Retinal pigment epithelial cell (primary cell): ENCODE results near the gene LPCAT3.

Experiments
- DNase-seq: peaks from one replicate; pipeline ENCODE4 v3.0.0-alpha.2; 2010; ENCODE audit warnings: low read depth
- H3K4me3 ChIP-seq: 2 replicates; pipeline ENCODE4 v1.5.1; 2011; ENCODE audit warnings: mild to moderate bottlenecking, low read length, control low read depth, moderate library complexity
- CTCF ChIP-seq: conservative IDR thresholded peaks from 2 replicates; pipeline ENCODE4 v1.5.1; 2011; ENCODE audit warnings: low read depth, low read length, control low read depth, inconsistent platforms

The LPCAT3 gene

DNA sequence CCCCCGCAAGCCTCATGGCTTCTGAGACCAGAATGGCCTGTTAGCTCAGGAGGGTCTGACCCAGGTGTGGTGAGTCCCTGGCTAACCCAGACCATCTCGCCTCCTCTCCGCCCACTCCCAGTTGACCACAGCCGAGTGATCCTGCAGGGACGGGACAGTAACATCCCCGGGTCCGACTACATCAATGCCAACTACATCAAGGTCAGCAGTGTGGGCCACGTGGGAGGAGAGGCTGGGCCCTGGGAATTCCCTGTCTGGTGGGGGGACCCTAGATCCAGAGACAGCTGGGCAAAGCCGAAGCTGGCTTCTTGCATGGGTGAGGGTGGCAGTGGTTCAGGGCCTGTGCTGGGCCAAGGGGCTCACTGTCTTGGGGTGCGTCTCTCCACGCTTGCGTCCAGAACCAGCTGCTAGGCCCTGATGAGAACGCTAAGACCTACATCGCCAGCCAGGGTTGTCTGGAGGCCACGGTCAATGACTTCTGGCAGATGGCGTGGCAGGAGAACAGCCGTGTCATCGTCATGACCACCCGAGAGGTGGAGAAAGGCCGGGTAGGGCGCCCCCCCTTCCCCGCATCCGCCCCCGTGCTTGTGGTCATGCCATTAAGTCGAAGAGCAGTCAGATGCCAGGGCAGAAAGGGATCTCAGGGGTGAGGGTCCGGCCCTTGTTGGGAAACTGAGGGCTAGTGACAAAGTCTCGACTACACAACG lies 62.1 kb downstream of the LPCAT3 start:
- no peak for DNase-seq
- no peak overlapping the region for H3K4me3 ChIP-seq
- TF ChIP-seq CTCF = no peak

DNA sequence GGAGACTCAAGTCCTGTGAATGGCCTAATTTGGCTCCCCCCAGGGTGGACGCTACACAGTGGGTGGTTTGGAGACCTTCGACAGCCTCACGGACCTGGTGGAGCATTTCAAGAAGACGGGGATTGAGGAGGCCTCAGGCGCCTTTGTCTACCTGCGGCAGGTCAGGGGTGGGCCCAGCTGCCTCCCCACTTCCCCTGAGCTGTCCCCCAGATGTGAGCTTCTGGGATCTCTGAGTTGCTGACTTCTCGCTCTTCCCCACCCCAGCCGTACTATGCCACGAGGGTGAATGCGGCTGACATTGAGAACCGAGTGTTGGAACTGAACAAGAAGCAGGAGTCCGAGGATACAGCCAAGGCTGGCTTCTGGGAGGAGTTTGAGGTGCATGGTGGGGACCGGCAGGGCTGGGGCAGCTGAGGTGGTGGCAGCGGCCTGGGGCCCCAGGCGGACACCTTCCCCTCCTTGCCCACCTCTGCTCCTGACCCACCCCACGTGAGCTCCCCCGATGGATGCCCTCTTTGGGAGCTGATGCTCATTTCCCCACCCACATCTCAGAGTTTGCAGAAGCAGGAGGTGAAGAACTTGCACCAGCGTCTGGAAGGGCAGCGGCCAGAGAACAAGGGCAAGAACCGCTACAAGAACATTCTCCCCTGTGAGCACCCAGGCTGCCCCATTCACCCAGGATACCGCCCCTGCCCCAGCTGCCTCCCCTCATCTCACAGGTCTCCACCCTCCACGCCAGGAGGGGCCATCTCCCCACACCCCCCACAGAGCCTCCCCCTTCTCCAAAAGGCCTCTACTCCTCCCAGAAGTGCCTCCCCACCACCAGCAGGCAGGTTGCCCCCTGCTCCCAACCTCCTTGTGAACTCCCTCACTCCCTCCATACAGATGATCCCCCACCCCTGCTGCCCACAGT lies 62.9 kb downstream of the LPCAT3 start:
- no peak for TF ChIP-seq CTCF
- no peak overlapping the region for H3K4me3 ChIP-seq
- DNase-seq = no peak

DNA sequence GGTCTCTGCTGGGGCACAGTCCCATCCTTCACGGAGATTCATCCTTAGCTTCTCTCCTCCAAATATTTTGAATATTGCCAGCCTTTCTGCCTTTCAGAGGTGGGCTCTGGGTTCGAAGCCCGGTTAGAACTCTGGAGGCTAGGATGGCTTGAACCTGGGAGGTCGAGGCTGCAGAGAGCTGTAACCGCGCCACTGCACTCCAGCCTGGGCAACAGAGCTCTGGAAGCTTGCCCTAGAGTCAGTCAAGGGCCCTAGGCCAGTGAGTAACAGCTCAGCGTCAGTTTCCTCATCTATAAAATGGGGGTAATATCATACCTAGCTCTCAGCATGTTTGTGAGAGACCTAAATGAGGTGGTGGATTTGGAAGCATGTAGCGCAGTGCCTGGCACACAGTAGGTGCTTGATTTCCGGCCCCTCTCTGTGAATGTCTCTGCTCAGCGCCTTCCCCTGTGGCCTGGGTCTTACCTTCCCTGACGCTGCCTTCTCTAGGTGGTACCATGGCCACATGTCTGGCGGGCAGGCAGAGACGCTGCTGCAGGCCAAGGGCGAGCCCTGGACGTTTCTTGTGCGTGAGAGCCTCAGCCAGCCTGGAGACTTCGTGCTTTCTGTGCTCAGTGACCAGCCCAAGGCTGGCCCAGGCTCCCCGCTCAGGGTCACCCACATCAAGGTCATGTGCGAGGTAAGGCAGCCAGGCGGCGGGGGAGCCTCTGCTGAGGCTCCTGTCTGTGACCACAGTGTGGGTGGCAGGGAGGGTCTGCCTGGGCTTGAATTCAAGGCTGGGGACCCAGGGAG lies 63.8 kb downstream of the LPCAT3 start:
- H3K4me3 ChIP-seq = no peak overlapping the region
- DNase-seq = no peak
- TF ChIP-seq CTCF = no peak

GRCh38 chr12:6953442-6954315 lies 64.6 kb downstream of the LPCAT3 start:
- no peak for DNase-seq
- no peak for TF ChIP-seq CTCF
- H3K4me3 ChIP-seq = no peak overlapping the region

GRCh38 chr12:6952863-6953441 lies 65.3 kb downstream of the LPCAT3 start:
- no peak for TF ChIP-seq CTCF
- DNase-seq = no peak
- H3K4me3 ChIP-seq = no peak overlapping the region
